RWPE2 (cell line): Measurements from ENCODE around the gene CD79A.
A peak's percentile ranks its signal among the peaks of the same experiment; 100 is the strongest.
"Not testable (repeated sequence)": the region's sequence is repeated elsewhere in the genome, so short reads cannot be mapped to it uniquely, and the experiment has no call there.

Experiments used
- ATAC-seq: fragments of 200-7000 bp; cut with Tn5 transposase; 3 replicates; pipeline ENCODE4 v1.9.1; 2021; ENCODE audit warnings: low read depth
- DNase-seq: peaks from one replicate; pipeline ENCODE4 v3.0.0-alpha.2; 2020; ENCODE audit warnings: low spot score
- H3K27ac ChIP-seq: fragments of 450-650 bp; 2 replicates; pipeline ENCODE4 v1.5.1; 2017; ENCODE audit warnings: mild to moderate bottlenecking; ENCODE audit not compliant: poor library complexity, severe bottlenecking
- H3K27me3 ChIP-seq: fragments of 250-450 bp; sonication (Bioruptor Pico); 2 replicates; pipeline ENCODE4 v1.5.1; 2021; ENCODE audit warnings: mild to moderate bottlenecking, moderate library complexity; ENCODE audit not compliant: insufficient read depth, poor library complexity, severe bottlenecking
- H3K36me3 ChIP-seq: fragments of 250-450 bp; sonication (Bioruptor Pico); 2 replicates; pipeline ENCODE4 v1.5.1; 2020; ENCODE audit warnings: low read depth, mild to moderate bottlenecking, moderate library complexity
- H3K4me1 ChIP-seq: fragments of 250-450 bp; sonication (Bioruptor Pico); 2 replicates; pipeline ENCODE4 v1.5.1; 2021; ENCODE audit warnings: mild to moderate bottlenecking, moderate library complexity; ENCODE audit not compliant: insufficient read depth, poor library complexity, severe bottlenecking
- H3K4me3 ChIP-seq: fragments of 250-450 bp; sonication (Bioruptor Pico); 2 replicates; pipeline ENCODE4 v1.5.1; 2021; ENCODE audit warnings: mild to moderate bottlenecking, moderate library complexity; ENCODE audit not compliant: severe bottlenecking
- H3K9me3 ChIP-seq: fragments of 250-450 bp; sonication (Bioruptor Pico); 2 replicates; pipeline ENCODE4 v1.5.1; 2021; ENCODE audit warnings: mild to moderate bottlenecking, moderate library complexity; ENCODE audit not compliant: severe bottlenecking
- TF ChIP-seq, protein P1 (sequence below): fragments of 450-650 bp; IDR thresholded peaks from one replicate; pipeline ENCODE4 v1.5.1; 2017; ENCODE audit warnings: mild to moderate bottlenecking, moderate library complexity; ENCODE audit not compliant: poor library complexity, severe bottlenecking

CD79A gene

DNA sequence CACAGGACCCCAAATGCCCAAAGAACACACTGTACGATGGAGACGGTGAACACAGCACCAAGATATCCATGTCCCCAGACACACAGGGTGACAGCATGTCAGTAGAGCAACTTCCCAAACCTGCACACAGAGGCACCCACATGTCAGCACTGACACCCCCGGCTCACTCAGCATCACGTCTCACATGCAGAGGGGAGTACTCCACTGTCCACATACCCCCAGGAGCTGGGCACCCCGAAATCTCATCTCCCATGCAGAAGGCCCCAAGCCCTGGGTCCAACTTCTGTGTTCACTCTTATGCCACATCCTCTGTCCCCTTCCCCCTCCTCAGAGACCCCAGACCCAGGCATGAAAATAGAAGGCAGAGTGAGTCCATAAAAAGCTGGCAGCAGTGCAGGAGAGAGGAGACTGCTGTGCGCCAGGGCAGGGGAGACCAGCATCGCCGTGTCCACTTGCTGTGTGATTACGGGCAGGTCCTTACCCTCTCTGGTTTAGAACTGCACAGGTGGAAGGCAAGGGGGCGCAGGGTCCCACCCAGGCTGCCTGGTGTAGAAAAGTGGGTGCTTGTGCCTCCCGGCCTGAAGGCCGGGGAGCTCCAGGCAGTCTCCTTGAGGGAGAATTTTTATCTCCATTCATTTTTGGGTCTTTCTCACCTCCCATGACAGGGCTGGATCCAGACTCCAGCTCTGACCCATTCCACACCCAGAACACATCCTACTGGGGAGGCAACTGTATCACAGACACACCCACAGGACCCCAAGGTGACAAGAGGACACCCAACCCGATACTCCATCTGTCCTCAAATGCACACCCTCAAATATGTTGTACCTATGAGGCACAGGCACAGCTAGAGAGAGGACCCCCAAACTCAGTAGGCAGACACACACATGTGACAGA is 34.2 kb downstream of the CD79A start:
- Histone ChIP-seq H3K36me3 (peaks cover 12% of the 10 kb centered on the region), H3K9me3 (no peaks in the 10 kb centered on the region), H3K27ac (no peak overlapping the region), H3K4me1 (no peaks in the 10 kb centered on the region), H3K27me3 (peaks cover 53% of the 10 kb centered on the region), H3K4me3 (no peak overlapping the region)
- TF ChIP-seq, protein P1, sequence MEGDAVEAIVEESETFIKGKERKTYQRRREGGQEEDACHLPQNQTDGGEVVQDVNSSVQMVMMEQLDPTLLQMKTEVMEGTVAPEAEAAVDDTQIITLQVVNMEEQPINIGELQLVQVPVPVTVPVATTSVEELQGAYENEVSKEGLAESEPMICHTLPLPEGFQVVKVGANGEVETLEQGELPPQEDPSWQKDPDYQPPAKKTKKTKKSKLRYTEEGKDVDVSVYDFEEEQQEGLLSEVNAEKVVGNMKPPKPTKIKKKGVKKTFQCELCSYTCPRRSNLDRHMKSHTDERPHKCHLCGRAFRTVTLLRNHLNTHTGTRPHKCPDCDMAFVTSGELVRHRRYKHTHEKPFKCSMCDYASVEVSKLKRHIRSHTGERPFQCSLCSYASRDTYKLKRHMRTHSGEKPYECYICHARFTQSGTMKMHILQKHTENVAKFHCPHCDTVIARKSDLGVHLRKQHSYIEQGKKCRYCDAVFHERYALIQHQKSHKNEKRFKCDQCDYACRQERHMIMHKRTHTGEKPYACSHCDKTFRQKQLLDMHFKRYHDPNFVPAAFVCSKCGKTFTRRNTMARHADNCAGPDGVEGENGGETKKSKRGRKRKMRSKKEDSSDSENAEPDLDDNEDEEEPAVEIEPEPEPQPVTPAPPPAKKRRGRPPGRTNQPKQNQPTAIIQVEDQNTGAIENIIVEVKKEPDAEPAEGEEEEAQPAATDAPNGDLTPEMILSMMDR: no peak
- ATAC-seq (no peak), DNase-seq (no peak)

DNA sequence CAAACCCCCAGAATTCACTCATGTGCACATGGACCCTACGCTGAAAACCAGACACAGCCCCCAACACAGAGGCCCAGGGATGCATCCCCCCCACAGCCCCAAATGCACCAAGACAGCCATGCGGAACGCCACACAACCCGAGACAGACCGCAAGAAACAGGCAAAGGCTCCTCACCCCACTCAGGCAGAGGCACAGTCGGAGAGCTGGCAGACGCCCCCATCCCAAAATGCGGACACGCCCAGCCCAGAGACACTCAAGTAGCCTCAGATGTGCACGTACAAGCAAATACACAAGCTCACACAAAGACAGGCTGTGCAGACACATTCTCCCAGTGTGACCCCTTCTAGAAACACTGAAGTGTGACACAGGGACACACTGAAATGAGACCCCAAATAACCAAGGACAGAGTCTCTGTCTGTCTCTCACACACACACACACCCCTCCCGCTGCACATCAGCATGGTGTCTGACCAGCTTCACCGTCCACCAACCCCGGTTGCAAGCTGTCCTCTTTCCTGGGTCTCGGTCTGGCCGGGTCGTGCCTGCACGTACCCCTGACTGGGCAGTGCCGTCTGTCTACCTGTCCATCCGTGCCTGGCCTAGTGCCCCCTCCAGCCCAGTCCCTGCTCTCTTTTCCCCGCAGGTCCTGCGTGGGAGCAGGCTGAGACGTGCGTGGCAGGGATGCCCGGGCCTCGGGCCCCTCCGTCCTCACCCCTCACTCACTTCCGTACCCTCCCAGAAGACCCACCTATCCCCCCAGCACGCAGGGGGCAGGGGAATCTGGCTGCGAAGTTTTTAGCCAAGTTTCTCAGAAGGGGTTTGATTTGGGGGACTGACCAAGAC is 35.0 kb downstream of the CD79A start:
- no peaks in the 10 kb centered on the region for H3K9me3 ChIP-seq
- DNase-seq (peak; percentile 66), ATAC-seq (0 out of 3 replicates have a peak, but pooled peaks have one; percentile 5)
- TF ChIP-seq, protein P1: no peak
- H3K27me3 ChIP-seq: peaks cover 61% of the 10 kb centered on the region
- peaks cover 3% of the 10 kb centered on the region; the same call in 1 of the 2 replicates for H3K36me3 ChIP-seq
- H3K4me1 ChIP-seq: no peaks in the 10 kb centered on the region
- H3K27ac ChIP-seq: no peak overlapping the region
- no peak overlapping the region for H3K4me3 ChIP-seq

DNA sequence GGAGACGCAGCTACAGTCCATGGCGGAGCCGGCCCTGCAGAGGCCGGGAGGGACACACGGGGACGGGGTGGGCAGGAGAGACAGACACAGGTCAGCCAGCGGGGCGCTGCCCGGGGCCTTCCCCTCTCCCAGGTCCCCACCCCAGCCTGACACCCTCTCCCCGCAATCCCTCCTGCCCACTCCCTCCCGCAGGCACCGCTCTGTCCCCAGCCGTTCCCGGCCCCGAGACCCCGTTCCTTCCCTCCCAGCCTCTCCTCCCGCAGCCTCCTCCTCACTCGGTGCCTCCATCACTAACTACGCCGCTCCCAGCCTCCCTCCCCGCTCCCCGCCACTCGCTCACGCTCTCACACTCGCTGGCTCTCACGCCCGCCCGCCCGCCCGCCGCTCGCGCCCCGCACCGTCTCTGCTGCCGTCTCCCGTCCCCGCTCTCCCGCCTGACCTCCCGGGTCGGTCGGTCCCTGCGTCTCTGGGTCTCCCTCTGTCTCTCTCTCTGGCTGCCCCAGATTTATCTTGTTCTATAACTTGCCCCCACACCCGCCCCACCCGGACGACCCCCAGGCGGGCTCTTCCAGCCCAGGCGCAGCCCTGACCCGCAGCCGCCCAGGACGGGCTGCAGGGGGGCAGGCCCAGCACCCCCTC is 35.9 kb downstream of the CD79A start:
- ATAC-seq: peak; percentile 24; the same call in 2 of the 3 replicates
- DNase-seq: no peak
- TF ChIP-seq, protein P1: no peak
- no peaks in the 10 kb centered on the region for H3K9me3 ChIP-seq
- no peaks in the 10 kb centered on the region for H3K4me1 ChIP-seq
- H3K36me3 ChIP-seq: no peaks in the 10 kb centered on the region
- peaks cover 65% of the 10 kb centered on the region for H3K27me3 ChIP-seq
- H3K27ac ChIP-seq: no peak overlapping the region
- H3K4me3 ChIP-seq: no peak overlapping the region

DNA sequence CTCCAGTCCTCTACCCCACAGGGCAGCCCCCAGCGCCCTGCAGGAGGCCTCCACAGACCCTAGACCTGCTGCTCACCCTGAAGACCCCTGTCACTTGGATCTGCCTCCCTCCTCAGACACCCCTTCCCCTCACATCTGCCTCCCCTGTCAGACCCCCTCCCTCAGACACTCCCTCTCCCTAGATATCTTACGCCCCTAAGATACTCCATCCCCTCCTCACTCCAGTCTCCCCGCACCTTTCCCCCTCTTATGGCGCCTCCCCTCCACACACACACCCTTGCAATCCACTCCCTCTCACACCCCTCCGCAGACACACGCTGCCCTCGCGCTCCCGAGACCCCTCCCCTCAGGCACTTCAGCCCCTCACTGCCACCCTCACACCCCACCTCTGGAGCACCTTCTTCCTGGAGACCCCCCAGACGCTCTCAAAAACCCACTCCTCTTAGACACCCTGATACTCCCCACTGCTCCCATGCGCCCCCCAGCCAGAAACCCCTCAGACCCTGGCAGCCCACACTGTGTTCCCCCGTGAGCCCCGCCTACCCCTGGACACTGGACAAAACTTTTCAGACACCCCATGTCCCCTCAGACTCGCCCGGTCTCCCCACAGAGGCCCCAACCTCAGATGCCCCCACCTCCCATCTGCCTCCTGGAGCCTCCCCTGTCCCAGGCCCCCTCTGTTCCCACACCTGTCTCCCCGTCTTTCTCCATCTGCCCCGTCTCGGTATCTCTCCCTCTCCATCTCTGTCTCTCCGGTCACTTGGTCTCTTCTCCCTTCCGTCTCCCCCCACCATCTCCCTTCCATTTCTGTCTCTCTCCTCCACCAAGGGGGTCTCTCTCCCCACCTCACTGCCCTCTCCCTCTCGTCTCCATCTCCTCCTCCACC is 36.7 kb downstream of the CD79A start:
- Histone ChIP-seq H3K4me1 (no peaks in the 10 kb centered on the region), H3K27me3 (peaks cover 65% of the 10 kb centered on the region), H3K9me3 (no peaks in the 10 kb centered on the region), H3K36me3 (no peaks in the 10 kb centered on the region), H3K4me3 (no peak overlapping the region), H3K27ac (no peak overlapping the region)
- no peak for DNase-seq
- peak; percentile 5; the same call in 2 of the 3 replicates for ATAC-seq
- TF ChIP-seq, protein P1: no peak

DNA sequence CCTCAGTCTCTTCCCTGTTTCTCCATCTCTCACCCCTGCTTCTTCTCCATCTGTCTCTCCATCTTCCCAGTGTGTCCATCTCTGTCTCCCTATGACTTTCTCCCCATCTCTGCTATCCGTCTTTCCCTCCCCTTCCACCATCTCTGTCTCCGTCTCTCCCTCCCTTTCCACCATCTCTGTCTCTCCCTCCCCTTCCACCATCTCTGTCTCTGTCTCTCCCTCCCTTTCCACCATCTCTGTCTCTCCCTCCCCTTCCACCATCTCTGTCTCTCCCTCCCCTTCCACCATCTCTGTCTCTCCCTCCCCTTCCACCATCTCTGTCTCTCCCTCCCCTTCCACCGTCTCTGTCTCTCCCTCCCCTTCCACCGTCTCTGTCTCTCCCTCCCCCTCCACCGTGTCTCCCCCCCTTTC is 37.4 kb downstream of the CD79A start:
- ATAC-seq, H3K4me3 ChIP-seq, H3K27ac ChIP-seq, H3K36me3 ChIP-seq, H3K4me1 ChIP-seq, DNase-seq, H3K9me3 ChIP-seq: not testable (repeated sequence)
- H3K27me3 ChIP-seq: peaks cover 65% of the 10 kb centered on the region
